GM18498 (cell line): ENCODE measurements around the gene APOBEC3G.
"Not testable (repeated sequence)": the region's sequence is repeated elsewhere in the genome, so short reads cannot be mapped to it uniquely, and the experiment has no call there.

ENCODE experiments used
- ATAC-seq: cut with Tn5 transposase; IDR thresholded peaks from one replicate; pipeline ENCODE4 v1.9.1; 2021; ENCODE audit warnings: mild to moderate bottlenecking, moderate library complexity; ENCODE audit not compliant: unreplicated experiment

APOBEC3G gene

DNA sequence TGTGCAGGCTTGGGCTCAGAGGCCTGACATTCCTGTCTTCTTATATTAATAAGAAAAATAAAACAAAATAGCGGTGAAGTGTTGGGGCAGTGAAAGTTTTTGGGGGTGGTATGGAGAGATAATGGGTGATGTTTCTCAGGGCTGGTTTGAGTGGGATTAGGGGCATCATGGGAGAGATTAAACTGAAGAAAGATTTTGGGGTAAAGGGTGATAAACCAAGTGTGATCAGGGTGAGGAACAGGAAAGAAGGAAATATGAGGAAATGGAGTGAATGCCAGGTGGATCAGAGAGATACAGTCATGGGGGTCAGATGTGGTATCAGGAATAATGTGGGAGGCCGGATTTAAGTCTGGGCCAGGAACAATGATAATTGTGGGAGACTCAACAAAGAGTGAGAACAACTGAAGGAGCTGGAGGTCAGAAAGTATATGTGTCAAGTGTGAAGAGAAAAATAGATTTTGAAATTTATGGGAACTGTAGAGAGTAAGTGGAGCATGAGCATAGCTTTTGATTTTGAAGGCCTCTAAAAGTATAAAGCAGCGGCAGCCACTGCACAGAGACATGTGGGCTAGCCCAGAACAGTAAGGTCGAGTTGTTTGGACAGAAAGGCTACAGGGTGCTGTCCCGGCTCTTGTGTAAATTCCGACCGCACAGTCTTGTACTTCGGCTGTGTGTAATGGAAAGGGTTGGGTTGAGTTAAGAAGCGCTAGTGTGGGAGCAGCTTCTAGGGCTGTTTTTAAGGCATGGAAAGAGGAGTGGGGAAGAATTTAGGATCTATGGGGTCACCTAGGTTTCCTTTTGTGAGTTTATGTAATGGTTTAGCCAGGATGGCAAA lies 10.4 kb upstream of the APOBEC3G start:
- not testable (repeated sequence) for ATAC-seq

DNA sequence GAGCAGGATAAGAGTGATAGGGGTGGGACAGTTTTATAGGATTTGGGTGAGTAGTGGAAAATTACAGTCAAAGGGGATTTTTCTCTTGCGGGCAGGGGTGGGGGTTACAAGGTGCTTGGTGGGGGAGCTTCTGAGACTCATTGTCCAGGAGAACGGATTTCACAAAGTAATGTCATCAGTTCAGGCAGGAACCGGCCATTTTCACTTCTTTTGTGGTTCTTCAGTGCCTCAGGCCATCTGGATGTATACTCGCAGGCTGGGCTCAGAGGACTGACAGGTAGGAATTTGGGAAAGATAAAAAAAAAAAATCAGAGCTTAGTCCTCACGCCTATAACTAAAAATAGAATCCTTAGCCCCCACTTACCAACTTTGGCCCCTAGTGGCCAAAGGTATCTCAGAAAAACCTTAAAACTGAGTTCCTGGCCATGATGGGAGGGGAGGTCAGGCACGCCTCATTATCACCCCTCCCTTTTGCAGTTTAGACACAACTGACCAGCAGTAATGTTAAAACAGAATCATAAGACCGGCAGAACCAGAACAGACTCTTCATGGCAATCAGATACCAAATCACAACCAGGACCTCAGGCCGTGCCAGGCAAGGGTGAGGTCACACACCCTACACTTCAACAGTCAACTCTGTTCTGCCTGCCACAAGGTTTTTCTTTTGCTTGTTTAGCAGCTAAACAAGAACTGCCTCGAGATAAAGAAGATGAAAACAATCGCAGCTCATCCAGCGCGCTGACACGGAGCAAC lies 8.9 kb upstream of the APOBEC3G start:
- ATAC-seq: no peak

DNA sequence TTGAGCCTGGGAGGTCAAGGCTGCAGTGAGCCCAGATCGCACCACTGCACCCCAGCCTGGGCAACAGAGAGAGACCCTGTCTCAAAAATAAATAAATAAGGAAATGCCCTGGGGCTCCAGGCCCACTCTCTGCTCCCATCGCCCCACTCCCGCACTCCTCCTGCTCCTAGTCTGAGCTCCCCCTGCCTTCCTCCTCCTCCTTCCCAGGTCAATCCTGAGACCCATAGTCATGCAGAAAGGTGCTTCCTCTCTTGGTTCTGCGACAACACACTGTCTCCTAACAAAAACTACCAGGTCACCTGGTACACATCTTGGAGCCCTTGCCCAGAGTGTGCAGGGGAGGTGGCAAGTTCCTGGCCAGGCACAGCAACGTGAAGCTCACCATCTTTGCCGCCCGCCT lies 6.9 kb upstream of the APOBEC3G start:
- no peak for ATAC-seq

DNA sequence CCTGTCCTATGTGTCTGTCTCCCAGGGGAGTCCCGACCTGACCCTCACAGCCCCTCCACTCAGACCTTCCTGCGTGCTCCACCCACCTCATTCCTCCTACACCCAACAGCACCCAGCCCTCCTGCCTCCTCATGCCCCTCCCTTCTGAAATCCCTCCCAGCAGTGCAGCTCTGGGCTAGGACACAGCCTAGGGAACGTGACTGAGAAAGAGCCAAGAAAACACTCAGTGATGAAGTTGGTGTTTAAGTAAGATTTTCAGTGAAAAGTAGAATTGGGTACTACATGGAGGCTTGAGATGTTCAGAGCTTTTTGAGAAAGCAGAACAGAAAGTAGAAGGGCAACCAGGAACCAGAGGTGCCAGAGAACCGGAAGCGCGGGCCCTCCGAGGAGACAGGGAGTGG lies 4.5 kb upstream of the APOBEC3G start:
- ATAC-seq: not testable (repeated sequence)

DNA sequence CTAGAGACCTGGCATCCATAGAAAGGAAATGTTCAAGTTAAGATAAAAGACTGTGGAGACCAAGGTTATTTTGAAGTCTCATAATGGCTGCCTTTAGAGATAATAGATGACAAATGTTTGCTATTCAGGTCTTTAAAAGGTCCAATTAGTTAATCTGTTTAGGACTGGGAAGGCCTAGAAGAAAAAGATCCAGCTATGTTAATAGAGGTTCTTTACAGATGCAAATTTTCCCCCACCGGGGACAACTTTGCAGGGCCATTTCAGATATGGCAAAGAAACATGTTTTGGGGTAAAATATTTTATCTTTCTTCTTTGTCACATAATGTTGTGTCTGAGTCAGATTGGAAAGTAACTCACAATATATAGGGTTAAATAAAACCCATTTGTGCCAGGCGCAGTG lies 3.1 kb upstream of the APOBEC3G start:
- no peak for ATAC-seq

DNA sequence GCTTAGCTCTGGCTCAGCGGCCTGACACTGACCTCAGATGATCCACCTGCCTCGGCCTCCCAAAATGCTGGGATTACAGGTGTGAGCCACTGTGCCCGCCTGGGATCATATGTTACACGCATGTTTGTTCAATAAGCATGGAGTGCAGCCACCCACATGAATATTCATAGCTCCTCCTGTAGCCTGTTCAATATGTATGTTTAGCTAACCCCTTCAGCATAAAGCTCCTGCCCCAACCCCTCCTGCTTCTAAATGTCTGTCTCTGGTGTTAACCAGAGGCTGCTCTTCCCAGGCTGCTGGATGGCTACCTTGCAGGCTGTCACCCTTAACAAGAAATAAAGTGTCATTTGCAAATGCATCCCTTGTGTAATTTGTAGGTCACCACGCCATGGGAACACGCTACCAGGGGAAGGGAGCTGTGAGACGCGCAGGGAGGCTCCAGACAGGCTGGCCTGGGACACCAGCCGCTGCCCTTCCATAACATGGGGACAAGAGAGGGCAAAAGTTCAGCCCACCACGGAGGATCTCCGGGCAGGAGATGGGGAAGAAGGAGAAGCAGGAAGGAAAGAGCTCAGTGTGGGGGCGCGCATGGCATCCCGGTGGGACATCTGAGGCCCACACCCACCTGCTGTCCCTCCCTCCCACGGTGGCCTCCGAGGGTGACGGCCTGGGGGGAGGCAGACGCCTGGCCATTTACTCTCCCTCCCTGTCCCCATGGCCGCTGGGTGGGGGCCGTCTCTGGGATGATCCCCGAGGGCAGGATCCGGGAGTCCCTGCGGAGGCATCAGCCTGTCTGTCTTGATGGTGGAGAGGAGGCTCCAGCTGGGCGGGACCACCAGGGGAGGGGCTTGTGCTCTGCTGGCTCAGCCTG lies 685 bp upstream of the APOBEC3G start:
- ATAC-seq: not testable (repeated sequence)

DNA sequence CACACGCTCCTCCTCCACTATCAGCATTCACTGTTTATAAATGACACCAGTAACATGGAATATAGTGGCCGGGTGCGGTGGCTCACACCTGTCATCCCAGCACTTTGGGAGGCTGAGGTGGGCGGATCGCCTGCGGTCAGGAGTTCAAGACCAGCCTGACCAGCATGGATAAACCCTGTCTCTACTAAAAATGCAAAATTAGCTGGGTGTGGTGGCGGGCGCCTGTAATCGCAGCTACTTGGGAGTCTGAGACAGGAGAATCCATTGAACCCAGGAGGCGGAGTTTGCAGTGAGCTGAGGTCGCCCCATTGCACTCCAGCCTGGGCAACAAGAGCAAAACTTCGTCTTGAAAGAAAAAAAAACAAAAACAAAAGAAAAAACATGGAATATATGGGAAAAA lies 837 bp downstream of the APOBEC3G start:
- not testable (repeated sequence) for ATAC-seq

DNA sequence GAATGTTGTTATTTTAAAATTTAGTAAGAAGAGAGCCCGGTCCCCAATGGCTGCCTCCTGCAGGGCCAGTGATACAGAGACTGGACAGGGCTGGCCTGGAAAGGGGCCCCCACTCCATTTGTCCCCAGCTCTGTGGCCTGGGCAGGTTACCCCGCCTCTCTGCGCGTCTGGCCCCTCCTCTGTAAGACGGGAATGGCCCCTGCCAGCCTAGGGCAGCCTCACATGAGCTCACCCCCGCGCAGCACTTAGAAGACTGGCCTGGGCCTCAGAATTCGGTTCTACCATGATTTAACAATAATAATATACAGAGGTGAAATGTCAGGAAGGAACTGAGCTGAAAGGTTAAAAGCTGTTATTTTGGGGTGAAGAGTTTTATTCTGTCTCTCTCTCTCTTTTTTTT lies 1.3 kb downstream of the APOBEC3G start:
- ATAC-seq: no peak

DNA sequence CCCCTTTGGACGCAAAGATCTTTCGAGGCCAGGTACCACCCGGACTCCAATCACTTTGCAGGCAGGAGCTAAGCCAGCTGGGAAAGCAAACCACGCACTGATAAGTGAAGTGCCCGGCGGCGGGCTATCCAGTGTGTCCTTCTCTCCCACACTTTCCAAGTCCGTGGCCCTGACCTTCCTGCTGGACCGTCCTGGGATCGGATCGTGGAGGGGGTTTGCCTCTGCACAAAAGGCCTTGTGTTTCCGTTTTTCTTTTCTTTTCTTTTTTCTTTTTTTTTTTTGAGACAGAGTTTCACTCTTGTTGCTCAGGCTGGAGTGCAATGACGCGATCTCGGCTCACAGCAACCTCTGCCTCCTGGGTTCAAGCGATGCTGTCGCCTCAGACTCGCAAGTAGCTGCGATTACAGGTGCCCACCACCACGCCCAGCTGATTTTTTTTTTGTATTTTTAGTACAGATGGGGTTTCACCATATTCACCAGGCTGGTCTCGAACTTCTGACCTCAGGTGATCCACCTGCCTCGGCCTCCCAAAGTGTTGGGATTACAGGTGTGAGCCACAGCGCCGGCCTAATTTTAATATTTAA lies 2.1 kb downstream of the APOBEC3G start:
- not testable (repeated sequence) for ATAC-seq

DNA sequence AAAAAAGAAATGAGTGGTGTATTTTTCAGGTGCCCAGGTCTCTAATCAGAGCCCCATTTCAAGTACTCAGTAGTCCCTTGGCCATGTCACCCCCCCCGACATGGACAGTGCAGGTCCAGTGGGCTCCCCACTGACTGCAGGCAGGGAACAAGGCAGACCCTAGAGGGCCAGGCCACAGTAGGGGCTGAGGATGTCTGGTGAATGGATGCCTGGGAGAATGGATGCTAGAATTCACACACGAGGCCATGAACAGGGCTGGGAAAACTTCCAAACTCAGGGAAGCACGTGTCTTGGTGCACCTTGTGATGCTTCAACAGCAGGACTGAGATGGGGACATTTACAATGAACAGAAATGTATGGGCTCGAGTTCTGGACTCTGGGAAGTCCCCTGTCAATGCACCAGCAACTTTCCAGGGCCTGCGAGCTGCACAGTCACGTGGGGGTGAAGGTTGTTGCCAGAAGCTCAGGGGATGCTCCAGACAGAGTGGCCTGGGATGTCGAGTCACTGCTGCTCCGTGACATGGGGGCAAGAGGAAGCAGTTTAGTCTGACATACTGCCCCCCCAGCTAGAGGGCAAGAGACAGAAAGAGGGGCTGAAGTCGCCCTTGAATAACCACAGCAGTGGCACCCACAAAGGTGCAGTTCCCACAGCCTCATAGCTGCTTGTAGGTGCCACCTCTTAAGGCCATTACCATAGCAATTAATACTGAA lies 3.1 kb downstream of the APOBEC3G start:
- no peak for ATAC-seq

DNA sequence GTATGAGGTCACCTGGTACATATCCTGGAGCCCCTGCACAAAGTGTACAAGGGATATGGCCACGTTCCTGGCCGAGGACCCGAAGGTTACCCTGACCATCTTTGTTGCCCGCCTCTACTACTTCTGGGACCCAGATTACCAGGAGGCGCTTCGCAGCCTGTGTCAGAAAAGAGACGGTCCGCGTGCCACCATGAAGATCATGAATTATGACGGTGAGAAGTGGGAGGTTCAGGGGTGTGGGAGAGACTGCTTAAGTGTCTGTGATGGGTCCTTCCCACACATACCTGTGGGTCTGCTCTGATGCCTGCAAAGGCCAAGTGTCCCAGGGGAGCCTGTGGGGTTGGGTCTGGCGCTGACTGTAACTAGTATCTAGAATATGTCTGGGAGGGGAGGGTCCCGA lies 3.9 kb downstream of the APOBEC3G start:
- ATAC-seq: no peak

DNA sequence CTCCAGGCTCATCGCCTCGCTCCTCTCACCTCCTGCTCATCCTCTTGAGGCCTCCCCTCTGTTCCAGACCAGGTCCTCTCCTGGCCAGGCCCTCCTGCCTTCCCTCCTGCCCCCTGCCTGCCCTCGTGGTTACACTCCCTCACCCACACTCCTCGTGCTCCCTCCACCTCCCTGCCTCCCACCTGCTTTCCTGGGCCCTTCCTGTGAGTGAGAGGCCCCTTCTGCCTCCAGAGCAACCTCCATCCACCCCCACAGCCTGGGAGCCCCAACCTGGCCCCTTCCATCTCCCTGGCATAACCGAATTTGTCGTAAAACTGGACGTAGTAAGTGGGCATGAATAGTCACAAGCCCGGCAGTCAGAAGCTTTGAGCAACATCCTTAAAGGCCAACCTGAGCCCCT lies 4.5 kb downstream of the APOBEC3G start:
- ATAC-seq: no peak

DNA sequence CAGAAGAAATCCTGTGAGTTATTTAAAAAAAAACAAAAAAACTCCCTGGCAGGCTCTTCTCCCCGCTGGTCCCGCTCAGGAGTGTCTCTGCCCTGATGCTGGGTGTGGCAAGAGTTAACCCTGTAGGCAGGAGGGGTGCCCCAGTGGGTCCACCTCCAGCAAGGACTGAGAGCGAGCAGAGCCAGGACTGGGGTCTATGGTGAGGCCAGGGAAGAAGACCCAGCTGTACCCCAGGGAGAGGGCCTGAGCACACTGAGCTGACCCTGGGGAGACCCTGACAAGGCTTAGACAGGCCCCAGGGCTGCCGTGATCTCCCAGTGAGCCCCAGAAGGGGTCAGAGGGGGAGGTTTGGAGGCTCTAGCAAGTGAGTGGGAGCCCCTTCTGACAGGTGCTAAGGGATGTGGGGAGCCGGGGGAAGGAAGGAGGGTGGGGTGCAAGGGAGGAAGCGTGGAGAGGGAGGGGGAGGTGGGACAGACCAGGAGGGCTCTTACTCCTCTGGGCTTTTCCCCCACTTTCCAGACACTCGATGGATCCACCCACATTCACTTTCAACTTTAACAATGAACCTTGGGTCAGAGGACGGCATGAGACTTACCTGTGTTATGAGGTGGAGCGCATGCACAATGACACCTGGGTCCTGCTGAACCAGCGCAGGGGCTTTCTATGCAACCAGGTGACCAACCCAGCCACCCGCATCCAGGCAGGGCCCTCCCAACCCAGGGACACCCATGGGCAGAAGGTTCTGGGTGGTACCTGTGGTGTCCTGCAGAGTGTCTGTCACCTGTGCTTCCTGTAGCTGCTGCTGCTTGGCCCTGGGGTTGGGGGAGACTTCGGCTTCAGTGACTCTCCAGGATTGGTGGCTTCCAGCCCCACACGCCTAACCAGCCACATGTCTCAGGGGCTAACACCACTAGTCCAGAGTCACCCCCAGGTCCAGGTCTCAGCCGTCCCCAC lies 6.4 kb downstream of the APOBEC3G start:
- ATAC-seq: no peak

DNA sequence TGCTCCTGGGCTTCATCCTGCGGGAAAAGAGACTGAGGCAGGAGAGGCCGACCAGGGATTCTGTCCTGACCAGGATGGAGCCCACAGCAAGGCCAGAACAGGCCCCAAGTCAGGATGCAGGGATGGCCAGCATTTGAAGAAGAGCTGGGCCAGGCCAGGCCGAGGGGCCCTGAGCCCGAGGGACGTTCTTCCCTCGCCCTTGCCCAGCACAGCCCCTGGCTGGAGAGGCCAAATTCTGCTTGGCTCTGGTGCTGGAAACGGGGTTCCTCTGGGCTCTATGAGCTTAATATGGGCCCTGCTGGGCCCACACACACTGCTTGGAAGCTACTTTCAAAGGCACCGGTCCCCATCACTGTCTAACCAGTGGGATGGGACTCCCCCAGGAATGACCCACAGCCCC lies 7.6 kb downstream of the APOBEC3G start:
- ATAC-seq: no peak

DNA sequence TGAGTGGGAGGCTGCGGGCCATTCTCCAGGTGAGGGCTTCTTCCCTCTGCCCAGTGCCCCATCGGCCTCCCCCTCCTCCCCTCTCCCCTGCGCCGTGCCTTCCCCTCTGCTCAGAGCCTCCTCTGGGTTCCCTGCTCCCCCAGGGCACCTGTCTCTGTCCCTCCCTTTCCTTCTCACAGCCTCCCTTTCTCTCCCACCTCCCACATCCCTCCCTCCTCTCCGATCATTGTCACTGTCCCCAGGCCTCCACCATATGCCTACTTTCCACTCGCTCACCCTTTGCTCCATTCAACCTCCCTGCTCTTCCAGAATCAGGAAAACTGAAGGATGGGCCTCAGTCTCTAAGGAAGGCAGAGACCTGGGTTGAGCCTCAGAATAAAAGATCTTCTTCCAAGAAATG lies 10.0 kb downstream of the APOBEC3G start:
- no peak for ATAC-seq

DNA sequence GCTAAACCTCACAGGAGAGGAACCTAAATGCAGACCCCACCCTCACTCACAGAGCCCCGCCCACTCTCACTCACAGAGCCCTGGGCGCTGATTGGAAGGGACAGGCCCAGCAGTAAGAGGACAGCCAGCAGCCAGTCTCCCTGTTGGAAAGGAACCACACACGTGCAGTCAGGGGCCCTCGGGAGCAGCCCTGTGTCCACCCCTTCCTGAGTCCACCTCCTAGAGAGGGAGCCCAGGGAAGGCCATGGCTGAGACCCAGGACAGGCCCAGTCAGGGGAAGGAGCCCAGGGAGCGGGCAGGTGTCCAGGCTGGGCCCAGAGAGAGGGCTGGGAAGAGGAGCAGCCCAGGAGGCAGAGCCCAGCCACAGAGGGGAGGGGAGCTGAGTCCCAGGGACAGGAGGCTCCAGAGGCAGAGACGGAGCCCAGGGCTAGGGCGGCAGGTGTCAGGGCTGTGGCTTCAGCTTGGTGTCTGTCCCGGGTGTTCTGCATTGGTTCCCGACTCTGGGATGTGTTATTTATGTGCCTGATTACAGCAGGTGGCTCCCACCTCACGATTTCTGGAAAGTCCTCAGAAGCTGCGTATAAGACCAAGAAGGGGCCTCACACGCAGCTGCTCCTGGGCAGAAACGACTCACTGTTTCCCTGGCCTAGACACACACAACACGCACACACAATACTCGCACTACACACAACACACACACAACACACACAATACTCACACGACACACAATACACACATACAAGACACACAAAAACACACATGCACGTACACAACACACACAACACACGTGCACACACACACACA lies 11.0 kb downstream of the APOBEC3G start:
- no peak for ATAC-seq

DNA sequence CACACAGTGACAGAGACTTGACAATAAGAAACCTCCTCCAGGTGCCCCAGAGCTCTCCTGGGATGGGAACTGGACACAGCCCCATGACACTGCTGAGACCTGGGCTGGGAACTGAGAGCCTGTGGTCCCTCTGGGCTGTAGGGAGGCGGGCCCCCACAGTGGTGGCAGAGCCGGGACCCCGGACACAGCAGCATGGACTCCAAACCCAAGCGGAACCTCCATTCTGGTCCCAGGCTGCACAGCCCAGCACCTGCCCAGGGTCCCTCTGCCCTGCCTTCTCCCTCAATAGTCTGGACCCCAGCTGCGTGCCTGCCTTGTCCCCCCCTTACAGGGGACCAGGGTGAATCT lies 11.6 kb downstream of the APOBEC3G start:
- no peak for ATAC-seq

DNA sequence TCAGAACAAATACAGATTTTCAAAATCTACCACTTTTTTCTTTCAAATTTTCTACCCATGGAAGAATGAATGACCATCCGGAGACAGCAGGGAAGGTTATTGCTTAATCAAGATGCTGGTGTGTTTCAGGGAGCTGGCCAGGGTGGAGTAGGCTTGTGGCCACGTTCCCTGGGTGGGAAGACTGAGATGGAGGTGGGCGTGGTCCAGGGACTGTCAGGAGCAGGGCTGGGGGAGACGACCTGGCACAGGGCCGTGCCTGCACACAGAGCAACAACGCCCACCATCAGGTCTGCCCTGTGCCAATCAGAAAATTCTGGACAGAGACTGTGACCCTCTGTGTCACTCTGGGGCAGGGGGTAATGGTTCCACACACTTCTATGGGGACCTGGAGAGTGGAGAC lies 12.9 kb downstream of the APOBEC3G start:
- ATAC-seq: no peak
